BLaER1 treated with 17β-estradiol and CSF1 and Interleukin-3, amounts not matched to agents 10 nM and 100 nM (cell line): ENCODE data around the gene ADAMTSL4.
A peak's percentile ranks its signal among the peaks of the same experiment; 100 is the strongest.

ENCODE experiments used
- H3K27ac ChIP-seq, 11 experiments: shearing (Covaris generic); formaldehyde crosslinking; 2 replicates each; pipeline ENCODE4 v1.8.1; 2022
- H3K27me3 ChIP-seq, 11 experiments: shearing (Covaris generic); formaldehyde crosslinking; 2 replicates each; pipeline ENCODE4 v1.8.1; 2022
- H3K36me3 ChIP-seq, 11 experiments: shearing (Covaris generic); formaldehyde crosslinking; 2 replicates each; pipeline ENCODE4 v1.8.1; 2022
- H3K4me1 ChIP-seq, 10 experiments: shearing (Covaris generic); formaldehyde crosslinking; 2 replicates each; pipeline ENCODE4 v1.8.1; 2022
- H3K4me2 ChIP-seq, 11 experiments: shearing (Covaris generic); formaldehyde crosslinking; 2 replicates each; pipeline ENCODE4 v1.8.1; 2022
- H3K4me3 ChIP-seq, 10 experiments: shearing (Covaris generic); formaldehyde crosslinking; 2 replicates each; pipeline ENCODE4 v1.8.1; 2022
- H3K9ac ChIP-seq, 11 experiments: shearing (Covaris generic); formaldehyde crosslinking; 2 replicates each; pipeline ENCODE4 v1.8.1; 2022
- H3K9me3 ChIP-seq, 11 experiments: shearing (Covaris generic); formaldehyde crosslinking; replicated peaks in 1 of 11; 2 replicates each; pipeline ENCODE4 v1.8.1; 2022
- H4K20me1 ChIP-seq, 11 experiments: shearing (Covaris generic); formaldehyde crosslinking; 2 replicates each; pipeline ENCODE4 v1.8.1; 2022
- Cebpa-rat ChIP-seq, 11 experiments: shearing (Covaris generic); IDR thresholded peaks; 2 replicates each; pipeline ENCODE4 v1.8.1; 2022

Gene ADAMTSL4

DNA sequence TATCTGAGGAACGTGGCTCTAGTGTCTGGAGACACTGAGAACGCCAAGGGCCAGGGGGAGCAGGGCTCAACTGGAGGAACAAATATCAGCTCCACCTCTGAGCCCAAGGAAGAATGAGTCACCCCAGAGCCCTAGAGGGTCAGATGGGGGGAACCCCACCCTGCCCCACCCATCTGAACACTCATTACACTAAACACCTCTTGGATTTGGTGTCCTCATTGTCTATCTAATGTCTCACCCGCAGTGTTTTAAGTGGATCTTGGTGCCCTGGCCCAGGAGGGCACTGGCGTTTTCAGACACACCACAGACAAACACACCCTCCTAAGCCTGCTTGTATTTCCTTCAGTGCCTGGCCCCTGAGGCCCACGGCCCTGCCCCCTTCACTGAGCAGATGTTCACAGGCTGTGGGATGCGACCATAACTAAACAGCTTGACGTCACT lies 35.8 kb upstream of the ADAMTSL4 start:
- H3K4me2 ChIP-seq = peak overlapping the region; percentile 87 to 100 (median 97); a peak in 21 of 22 replicates
- H3K4me3 ChIP-seq = no peak overlapping the region
- TF ChIP-seq Cebpa-rat (IDR thresholded peaks at IDR 0.05) = no peak

DNA sequence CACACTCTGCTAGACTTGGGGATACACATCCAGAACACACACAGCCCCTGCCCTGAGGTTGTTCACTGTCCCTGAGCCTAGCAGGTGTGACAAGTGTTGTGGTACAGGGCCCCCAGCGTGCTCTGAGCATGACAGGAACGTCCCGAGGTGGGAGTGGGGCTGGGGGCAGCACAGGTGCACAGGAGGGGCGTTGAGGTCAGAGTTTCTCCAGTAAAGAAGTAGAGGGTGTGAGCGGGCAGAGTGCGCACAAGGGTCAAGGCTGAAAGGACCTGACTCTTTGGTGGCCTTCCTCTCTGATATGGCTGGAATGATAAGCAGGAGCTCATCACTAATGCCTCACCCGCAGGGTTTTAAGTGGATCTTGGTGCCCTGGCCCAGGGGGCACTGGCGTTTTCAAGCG lies 34.9 kb upstream of the ADAMTSL4 start:
- peaks cover 65 to 81% (median 79%) of the 10 kb centered on the region in 10 experiments for H3K4me1 ChIP-seq

More for the DNA sequence above, 35.8 kb upstream of the ADAMTSL4 start:
- no peaks in the 10 kb centered on the region for H3K27me3 ChIP-seq
- H3K4me1 ChIP-seq = peaks cover 74 to 90% (median 88%) of the 10 kb centered on the region in 10 experiments
- H3K36me3 ChIP-seq = peaks cover 10 to 37% (median 23%) of the 10 kb centered on the region in 11 experiments; a peak in 21 of 22 replicates
- peak overlapping the region in 3 of 11 experiments; percentile 17 to 34 (median 22); a peak in 3 of 22 replicates for H3K27ac ChIP-seq
- H3K9me3 ChIP-seq = no peaks in the 10 kb centered on the region
- peaks cover 0 to 33% (median 0%) of the 10 kb centered on the region in 11 experiments; a peak in 2 of 22 replicates for H4K20me1 ChIP-seq
- H3K9ac ChIP-seq = peak overlapping the region in 3 of 11 experiments; percentile 1 to 21 (median 9); a peak in 2 of 22 replicates

DNA sequence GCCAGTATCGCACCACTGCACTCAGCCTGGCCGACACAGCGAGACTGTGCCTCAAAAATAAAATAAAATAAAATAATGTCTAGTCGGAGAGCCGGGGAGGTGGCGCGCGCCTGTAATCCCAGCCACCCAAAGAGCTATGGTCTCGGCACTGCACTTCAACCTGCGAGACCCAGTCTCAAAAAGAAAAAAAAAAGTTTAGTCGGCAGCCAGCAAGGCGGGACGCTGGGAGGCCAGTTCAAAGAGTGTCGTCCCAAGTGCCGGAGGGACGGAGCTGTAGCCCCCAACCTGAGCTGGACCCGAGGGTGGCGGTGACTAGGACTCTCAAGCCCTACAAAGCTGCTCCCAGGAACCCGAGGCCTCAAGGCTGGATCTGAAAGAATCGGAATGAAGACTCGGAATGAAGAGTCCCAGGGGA lies 34.3 kb upstream of the ADAMTSL4 start:
- Histone ChIP-seq H3K36me3 (peaks cover 10 to 34% (median 23%) of the 10 kb centered on the region in 11 experiments; a peak in 21 of 22 replicates), H3K9ac (peak overlapping the region; percentile 68 to 85 (median 77)), H3K9me3 (no peaks in the 10 kb centered on the region), H3K4me2 (peak overlapping the region; percentile 87 to 100 (median 95)), H3K4me3 (peak overlapping the region; percentile 53 to 76 (median 66)), H3K27ac (peak overlapping the region; percentile 4 to 75 (median 69); a peak in 20 of 22 replicates), H3K27me3 (no peaks in the 10 kb centered on the region), H3K4me1 (peaks cover 58 to 75% (median 73%) of the 10 kb centered on the region in 10 experiments), H4K20me1 (peaks cover 0 to 33% (median 0%) of the 10 kb centered on the region in 11 experiments; a peak in 2 of 22 replicates)
- no peak for TF ChIP-seq Cebpa-rat (IDR thresholded peaks at IDR 0.05)

More for the DNA sequence above, 34.9 kb upstream of the ADAMTSL4 start:
- H3K36me3 ChIP-seq = peaks cover 10 to 37% (median 23%) of the 10 kb centered on the region in 11 experiments; a peak in 21 of 22 replicates
- H3K27ac ChIP-seq = peak overlapping the region in 4 of 11 experiments; percentile 6 to 75 (median 56); a peak in 3 of 22 replicates
- H3K9ac ChIP-seq = peak overlapping the region in 1 of 11 experiments; percentile 78; a peak in 2 of 22 replicates
- peak overlapping the region in 1 of 10 experiments; percentile 69; a peak in 1 of 20 replicates for H3K4me3 ChIP-seq
- TF ChIP-seq Cebpa-rat (IDR thresholded peaks at IDR 0.05) = no peak
- no peaks in the 10 kb centered on the region for H3K9me3 ChIP-seq
- H3K4me2 ChIP-seq = peak overlapping the region; percentile 87 to 100 (median 95)
- no peaks in the 10 kb centered on the region for H3K27me3 ChIP-seq
- H4K20me1 ChIP-seq = peaks cover 0 to 33% (median 0%) of the 10 kb centered on the region in 11 experiments; a peak in 2 of 22 replicates

DNA sequence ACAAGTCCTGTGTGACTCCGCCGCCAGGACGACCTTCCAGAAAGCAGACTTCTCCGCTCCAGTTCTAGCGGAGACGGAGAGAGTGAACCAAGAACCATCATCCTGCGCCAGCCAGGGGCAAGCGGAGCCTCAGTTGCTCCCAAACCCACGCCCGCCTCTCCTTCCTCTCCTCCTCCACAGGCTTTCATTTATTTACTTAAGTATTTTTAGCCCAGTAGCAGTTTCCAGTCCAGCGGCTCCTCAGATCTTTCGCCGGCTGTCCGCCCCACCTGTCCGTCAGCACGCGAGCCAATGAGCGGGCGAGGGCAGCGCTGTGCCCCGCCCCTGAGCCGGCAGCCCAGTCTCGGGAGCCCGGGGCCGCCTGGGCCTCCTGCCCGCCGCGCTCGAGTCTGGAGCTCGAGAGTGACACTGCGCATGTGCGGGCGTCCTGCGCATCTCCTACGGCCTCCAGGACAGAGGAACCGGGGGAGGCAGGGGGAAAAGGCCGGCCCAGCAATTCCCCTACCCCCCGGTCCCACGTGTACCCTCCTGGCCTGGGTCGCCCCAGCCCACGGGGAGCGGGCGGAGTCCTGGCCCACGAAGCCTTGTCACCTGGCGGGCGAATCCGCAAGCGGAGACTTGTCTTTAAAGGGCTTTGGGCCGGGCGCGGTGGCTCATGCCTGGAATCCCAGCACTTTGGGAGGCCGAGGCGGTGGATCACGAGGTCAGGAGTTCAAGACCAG lies 33.7 kb upstream of the ADAMTSL4 start, which contains the start of gene FALEC:
Gene FALEC, plus strand, starts transcription at position 425 of the 722 bp plus-strand sequence.
- Histone ChIP-seq H3K4me1 (peaks cover 53 to 69% (median 67%) of the 10 kb centered on the region in 10 experiments), H3K4me3 (peak within 1 kb of the TSS; percentile 53 to 76 (median 66)), H3K9me3 (no peaks in the 10 kb centered on the region), H3K27me3 (no peaks in the 10 kb centered on the region), H3K9ac (peak within 1 kb of the TSS; percentile 68 to 85 (median 77)), H3K36me3 (peaks cover 10 to 28% (median 22%) of the 10 kb centered on the region in 11 experiments; a peak in 21 of 22 replicates), H3K4me2 (peak within 1 kb of the TSS; percentile 87 to 100 (median 95)), H3K27ac (peak within 1 kb of the TSS; percentile 4 to 75 (median 69); a peak in 20 of 22 replicates), H4K20me1 (peaks cover 0 to 28% (median 0%) of the 10 kb centered on the region in 11 experiments; a peak in 2 of 22 replicates)
- no peak for TF ChIP-seq Cebpa-rat (IDR thresholded peaks at IDR 0.05)

GRCh38 chr1:150516050-150516591 lies 33.1 kb upstream of the ADAMTSL4 start:
- TF ChIP-seq Cebpa-rat (IDR thresholded peaks at IDR 0.05) = no peak
- Histone ChIP-seq H3K4me1 (peaks cover 46 to 63% (median 61%) of the 10 kb centered on the region in 10 experiments), H3K36me3 (peaks cover 10 to 22% (median 19%) of the 10 kb centered on the region in 11 experiments; a peak in 21 of 22 replicates), H3K27me3 (no peaks in the 10 kb centered on the region), H3K4me2 (peak overlapping the region; percentile 87 to 100 (median 95)), H4K20me1 (peaks cover 0 to 22% (median 0%) of the 10 kb centered on the region in 11 experiments; a peak in 2 of 22 replicates), H3K27ac (peak overlapping the region in 9 of 11 experiments; percentile 50 to 75 (median 71); a peak in 18 of 22 replicates), H3K9me3 (no peaks in the 10 kb centered on the region), H3K9ac (peak overlapping the region; percentile 68 to 85 (median 77)), H3K4me3 (peak overlapping the region; percentile 53 to 76 (median 66))

DNA sequence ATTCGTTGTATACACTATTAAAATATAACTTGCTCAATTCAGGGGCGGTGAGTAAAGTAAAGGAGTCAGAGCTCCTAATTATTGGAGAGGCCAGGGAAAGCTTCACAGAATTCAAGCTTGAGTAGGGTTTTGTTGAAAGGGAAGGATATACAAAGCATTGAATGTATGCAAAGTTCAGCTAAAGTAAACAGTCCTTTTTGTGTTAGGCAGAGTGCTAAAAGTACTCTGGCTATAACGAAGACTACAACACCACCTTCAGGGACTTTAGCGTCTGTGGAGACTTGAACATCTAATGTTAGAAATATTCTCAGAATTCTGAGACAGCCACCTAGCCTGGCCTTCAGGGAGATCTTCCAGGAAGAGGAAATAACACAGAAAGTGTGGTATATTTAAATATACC lies 32.6 kb upstream of the ADAMTSL4 start:
- H3K36me3 ChIP-seq = peaks cover 10 to 17% (median 14%) of the 10 kb centered on the region in 11 experiments; a peak in 20 of 22 replicates
- peak overlapping the region; percentile 53 to 76 (median 66); a peak in 17 of 20 replicates for H3K4me3 ChIP-seq
- peak overlapping the region; percentile 87 to 100 (median 95) for H3K4me2 ChIP-seq
- TF ChIP-seq Cebpa-rat (IDR thresholded peaks at IDR 0.05) = no peak
- peaks cover 41 to 58% (median 56%) of the 10 kb centered on the region in 10 experiments for H3K4me1 ChIP-seq
- peaks cover 0 to 17% (median 0%) of the 10 kb centered on the region in 11 experiments; a peak in 2 of 22 replicates for H4K20me1 ChIP-seq
- no peaks in the 10 kb centered on the region for H3K27me3 ChIP-seq
- H3K9me3 ChIP-seq = no peaks in the 10 kb centered on the region
- peak overlapping the region in 2 of 11 experiments; percentile 50 to 71; a peak in 2 of 22 replicates for H3K27ac ChIP-seq
- peak overlapping the region in 9 of 11 experiments; percentile 71 to 85 (median 78); a peak in 13 of 22 replicates for H3K9ac ChIP-seq

DNA sequence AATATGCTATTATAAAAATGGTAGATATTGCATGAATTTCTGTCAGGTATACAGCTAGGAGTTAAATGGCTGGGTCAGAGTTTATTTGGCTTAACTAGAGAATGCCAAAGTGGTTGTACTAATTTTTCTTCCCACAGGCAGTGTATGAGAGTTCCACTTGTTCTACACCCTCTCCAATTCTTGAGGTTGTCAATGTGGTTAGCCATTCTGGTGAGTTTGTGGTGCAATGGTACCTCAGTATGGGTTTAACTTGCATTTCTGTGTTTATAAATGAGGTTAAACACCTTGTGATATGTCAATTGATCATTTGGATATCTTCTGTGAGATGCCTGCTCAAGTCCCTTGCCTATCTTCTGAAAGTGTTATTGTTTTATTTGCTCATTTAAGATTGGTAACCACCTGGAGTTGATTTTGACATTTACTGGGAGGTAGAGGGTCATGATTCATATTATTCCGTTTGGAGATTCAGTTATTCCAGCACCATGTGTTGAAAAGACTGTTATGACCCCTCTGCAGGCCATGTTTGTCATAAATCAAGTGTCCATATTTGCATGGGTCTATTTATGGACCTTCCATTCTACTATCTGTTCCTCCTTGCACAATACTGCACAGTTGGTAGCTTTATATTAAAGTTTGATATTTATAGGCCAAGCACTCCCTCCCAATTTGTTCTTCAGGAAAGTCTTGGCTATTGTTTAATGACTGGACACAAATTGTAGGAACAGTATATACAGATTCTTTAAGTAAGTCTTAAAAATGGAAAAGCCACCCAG lies 27.8 kb upstream of the ADAMTSL4 start:
- no peaks in the 10 kb centered on the region for H3K36me3 ChIP-seq

GRCh38 chr1:150525348-150525747 lies 23.9 kb upstream of the ADAMTSL4 start:
- Histone ChIP-seq H4K20me1 (no peaks in the 10 kb centered on the region), H3K36me3 (no peaks in the 10 kb centered on the region), H3K4me3 (no peak overlapping the region), H3K9me3 (no peaks in the 10 kb centered on the region), H3K27ac (no peak overlapping the region), H3K9ac (no peak overlapping the region), H3K27me3 (no peaks in the 10 kb centered on the region), H3K4me2 (no peak overlapping the region), H3K4me1 (peaks cover 0 to 9% (median 0%) of the 10 kb centered on the region in 10 experiments; a peak in 7 of 20 replicates)
- no peak for TF ChIP-seq Cebpa-rat (IDR thresholded peaks at IDR 0.05)

More for the DNA sequence above, 27.8 kb upstream of the ADAMTSL4 start:
- no peak for TF ChIP-seq Cebpa-rat (IDR thresholded peaks at IDR 0.05)
- no peak overlapping the region for H3K4me3 ChIP-seq
- H3K9me3 ChIP-seq = no peaks in the 10 kb centered on the region
- H3K27me3 ChIP-seq = no peaks in the 10 kb centered on the region
- peaks cover 3 to 23% (median 14%) of the 10 kb centered on the region in 10 experiments; a peak in 19 of 20 replicates for H3K4me1 ChIP-seq
- H3K4me2 ChIP-seq = no peak overlapping the region
- H4K20me1 ChIP-seq = no peaks in the 10 kb centered on the region
- H3K27ac ChIP-seq = no peak overlapping the region
- H3K9ac ChIP-seq = no peak overlapping the region
